ENCODE measurements around the gene NUDT15.
"Not testable (repeated sequence)": the region's sequence is repeated elsewhere in the genome, so short reads cannot be mapped to it uniquely, and the experiment has no call there.

Gene NUDT15

GRCh38 chr13:48043789-48044503 lies 6.4 kb downstream of the NUDT15 start:
- no peak for DNase-seq (ENCODE audit: extremely low read depth, insufficient read length)
- TF ChIP-seq CTCF (IDR thresholded peaks at IDR 0.05; ENCODE audit: insufficient read depth, low read length, poor library complexity, severe bottlenecking) = no peak
- peaks cover 3% of the 10 kb centered on the region for H3K36me3 ChIP-seq (ENCODE audit: control insufficient read depth, insufficient read depth, low read length)

DNA sequence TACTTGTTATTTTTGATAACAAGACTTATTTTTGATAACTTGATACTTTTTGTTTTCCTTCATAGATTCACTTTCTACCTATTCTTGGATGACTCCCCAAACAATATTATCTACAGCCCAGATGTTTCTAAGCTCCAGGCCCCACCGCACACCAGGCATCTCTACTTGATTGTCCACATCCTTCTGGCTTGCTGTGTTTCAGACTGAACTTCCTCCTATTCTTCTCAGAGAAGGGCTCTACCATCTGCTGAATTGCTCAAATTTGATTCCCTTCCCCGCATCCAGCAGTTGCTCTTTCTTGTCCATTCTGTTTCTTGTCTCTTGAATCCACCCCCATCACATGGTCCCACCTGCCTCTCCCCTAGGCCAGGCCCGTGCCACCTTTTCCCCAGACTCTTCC lies 13.0 kb downstream of the NUDT15 start:
- H3K4me3 ChIP-seq (replicated peaks; ENCODE audit: low read depth, low read length) = no peak overlapping the region
- TF ChIP-seq CTCF (IDR thresholded peaks at IDR 0.05; ENCODE audit: insufficient read depth, low read length, poor library complexity, severe bottlenecking) = no peak
- peaks cover 5% of the 10 kb centered on the region for H3K36me3 ChIP-seq (ENCODE audit: control insufficient read depth, insufficient read depth, low read length)
- no peak for DNase-seq (ENCODE audit: extremely low read depth, insufficient read length)
- no peaks in the 10 kb centered on the region for H3K27me3 ChIP-seq (replicated peaks; ENCODE audit: control insufficient read depth, insufficient read depth, low read length)

More at GRCh38 chr13:48043789-48044503, 6.4 kb downstream of the NUDT15 start:
- Histone ChIP-seq H3K27me3 (replicated peaks; ENCODE audit: control insufficient read depth, insufficient read depth, low read length) (no peaks in the 10 kb centered on the region), H3K4me3 (replicated peaks; ENCODE audit: low read depth, low read length) (no peak overlapping the region)

DNA sequence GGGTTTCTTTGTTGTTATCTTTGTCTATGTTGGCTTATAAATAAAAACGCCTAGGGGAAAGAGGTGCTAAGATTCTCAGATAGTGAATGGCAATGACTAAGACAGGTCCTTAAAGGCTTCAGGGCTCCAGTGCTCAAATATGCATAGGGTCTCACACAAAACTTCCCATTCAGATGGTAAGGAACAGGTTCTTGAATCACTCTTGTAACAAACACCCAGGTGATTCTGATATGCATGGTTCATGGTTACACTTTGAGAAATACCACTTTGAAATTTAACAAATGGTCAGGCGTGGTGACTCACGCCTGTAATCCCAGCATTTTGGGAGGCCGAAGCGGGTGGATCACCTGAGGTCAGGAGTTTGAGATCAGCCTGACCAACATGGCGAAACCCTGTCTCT lies 17.1 kb downstream of the NUDT15 start:
- H3K27me3 ChIP-seq (replicated peaks; ENCODE audit: control insufficient read depth, insufficient read depth, low read length) = no peaks in the 10 kb centered on the region
- TF ChIP-seq CTCF (IDR thresholded peaks at IDR 0.05; ENCODE audit: insufficient read depth, low read length, poor library complexity, severe bottlenecking) = no peak
- H3K4me3 ChIP-seq (replicated peaks; ENCODE audit: low read depth, low read length) = no peak overlapping the region
- DNase-seq (ENCODE audit: extremely low read depth, insufficient read length) = no peak
- H3K36me3 ChIP-seq (ENCODE audit: control insufficient read depth, insufficient read depth, low read length) = peaks cover 4% of the 10 kb centered on the region

- H3K27me3 ChIP-seq (replicated peaks; ENCODE audit: control insufficient read depth, insufficient read depth, low read length) = no peaks in the 10 kb centered on the region
- TF ChIP-seq CTCF (IDR thresholded peaks at IDR 0.05; ENCODE audit: insufficient read depth, low read length, poor library complexity, severe bottlenecking) = no peak
- no peak overlapping the region for H3K4me3 ChIP-seq (replicated peaks; ENCODE audit: low read depth, low read length)
- H3K36me3 ChIP-seq (ENCODE audit: control insufficient read depth, insufficient read depth, low read length) = peaks cover 4% of the 10 kb centered on the region
- no peak for DNase-seq (ENCODE audit: extremely low read depth, insufficient read length)
Observed at GRCh38 chr13:48055712-48056111, 18.2 kb downstream of the NUDT15 start.

GRCh38 chr13:48058536-48058935 lies 21.0 kb downstream of the NUDT15 start:
- not testable (repeated sequence) for H3K4me3 ChIP-seq (replicated peaks; ENCODE audit: low read depth, low read length); H3K27me3 ChIP-seq (replicated peaks; ENCODE audit: control insufficient read depth, insufficient read depth, low read length); DNase-seq (ENCODE audit: extremely low read depth, insufficient read length); H3K36me3 ChIP-seq (ENCODE audit: control insufficient read depth, insufficient read depth, low read length)

DNA sequence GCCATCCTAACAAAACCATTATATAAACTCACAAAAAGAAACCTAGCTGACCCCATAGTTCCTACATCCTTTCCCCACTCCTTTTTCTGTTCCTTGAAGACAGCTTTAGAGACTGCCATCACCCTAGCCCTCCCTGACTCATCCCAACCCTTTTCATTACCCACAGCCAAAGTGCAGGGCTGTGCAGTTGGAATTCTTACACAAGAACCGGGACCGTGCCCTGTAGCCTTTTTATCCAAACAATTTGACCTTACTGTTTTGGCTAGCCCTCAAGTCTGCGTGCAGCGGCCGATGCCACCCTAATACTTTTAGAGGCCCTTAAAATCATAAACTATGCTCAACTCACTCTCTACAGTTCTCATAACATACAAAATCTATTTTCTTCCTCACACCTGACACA lies 22.4 kb downstream of the NUDT15 start:
- not testable (repeated sequence) for H3K36me3 ChIP-seq (ENCODE audit: control insufficient read depth, insufficient read depth, low read length); DNase-seq (ENCODE audit: extremely low read depth, insufficient read length); H3K4me3 ChIP-seq (replicated peaks; ENCODE audit: low read depth, low read length); H3K27me3 ChIP-seq (replicated peaks; ENCODE audit: control insufficient read depth, insufficient read depth, low read length)

Measured in GM06990 (cell line).